ENCODE data around the gene BPI.

The BPI gene

DNA sequence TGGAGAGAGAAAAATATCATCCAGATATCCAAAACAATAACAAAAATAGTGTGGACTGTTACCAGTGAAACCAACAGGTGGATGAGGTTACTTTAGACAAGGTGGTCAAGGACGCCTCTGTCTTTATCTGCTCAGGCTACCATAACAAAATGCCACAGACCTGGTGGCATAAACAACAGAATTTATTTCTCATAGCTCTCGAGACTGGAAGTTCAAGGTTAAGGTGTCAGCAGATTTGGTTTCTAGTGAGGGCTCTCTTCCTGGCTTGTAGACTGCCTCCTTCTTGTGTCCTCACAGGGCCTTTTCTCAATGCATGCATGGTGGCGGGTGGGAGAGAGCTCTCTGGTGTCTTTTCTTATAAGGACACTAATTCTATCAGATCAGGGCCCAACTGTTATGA lies 21.2 kb downstream of the BPI start:
- Histone ChIP-seq H3K27ac (replicated peaks) (no peak overlapping the region), H3K27me3 (ENCODE audit: insufficient read depth, poor library complexity, severe bottlenecking) (no peaks in the 10 kb centered on the region), H3K4me3 (replicated peaks; ENCODE audit: insufficient read depth, low read length) (no peak overlapping the region)
- no peak for DNase-seq (ENCODE audit: low read depth in 1 of 2, low spot score in 1 of 2)
- TF ChIP-seq GABPA (IDR thresholded peaks at IDR 0.05; ENCODE audit: low read depth): no peak
- TF ChIP-seq, protein P1, sequence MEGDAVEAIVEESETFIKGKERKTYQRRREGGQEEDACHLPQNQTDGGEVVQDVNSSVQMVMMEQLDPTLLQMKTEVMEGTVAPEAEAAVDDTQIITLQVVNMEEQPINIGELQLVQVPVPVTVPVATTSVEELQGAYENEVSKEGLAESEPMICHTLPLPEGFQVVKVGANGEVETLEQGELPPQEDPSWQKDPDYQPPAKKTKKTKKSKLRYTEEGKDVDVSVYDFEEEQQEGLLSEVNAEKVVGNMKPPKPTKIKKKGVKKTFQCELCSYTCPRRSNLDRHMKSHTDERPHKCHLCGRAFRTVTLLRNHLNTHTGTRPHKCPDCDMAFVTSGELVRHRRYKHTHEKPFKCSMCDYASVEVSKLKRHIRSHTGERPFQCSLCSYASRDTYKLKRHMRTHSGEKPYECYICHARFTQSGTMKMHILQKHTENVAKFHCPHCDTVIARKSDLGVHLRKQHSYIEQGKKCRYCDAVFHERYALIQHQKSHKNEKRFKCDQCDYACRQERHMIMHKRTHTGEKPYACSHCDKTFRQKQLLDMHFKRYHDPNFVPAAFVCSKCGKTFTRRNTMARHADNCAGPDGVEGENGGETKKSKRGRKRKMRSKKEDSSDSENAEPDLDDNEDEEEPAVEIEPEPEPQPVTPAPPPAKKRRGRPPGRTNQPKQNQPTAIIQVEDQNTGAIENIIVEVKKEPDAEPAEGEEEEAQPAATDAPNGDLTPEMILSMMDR (IDR thresholded peaks at IDR 0.05; ENCODE audit: insufficient read depth, low read length): no peak
- TF ChIP-seq, protein P2, sequence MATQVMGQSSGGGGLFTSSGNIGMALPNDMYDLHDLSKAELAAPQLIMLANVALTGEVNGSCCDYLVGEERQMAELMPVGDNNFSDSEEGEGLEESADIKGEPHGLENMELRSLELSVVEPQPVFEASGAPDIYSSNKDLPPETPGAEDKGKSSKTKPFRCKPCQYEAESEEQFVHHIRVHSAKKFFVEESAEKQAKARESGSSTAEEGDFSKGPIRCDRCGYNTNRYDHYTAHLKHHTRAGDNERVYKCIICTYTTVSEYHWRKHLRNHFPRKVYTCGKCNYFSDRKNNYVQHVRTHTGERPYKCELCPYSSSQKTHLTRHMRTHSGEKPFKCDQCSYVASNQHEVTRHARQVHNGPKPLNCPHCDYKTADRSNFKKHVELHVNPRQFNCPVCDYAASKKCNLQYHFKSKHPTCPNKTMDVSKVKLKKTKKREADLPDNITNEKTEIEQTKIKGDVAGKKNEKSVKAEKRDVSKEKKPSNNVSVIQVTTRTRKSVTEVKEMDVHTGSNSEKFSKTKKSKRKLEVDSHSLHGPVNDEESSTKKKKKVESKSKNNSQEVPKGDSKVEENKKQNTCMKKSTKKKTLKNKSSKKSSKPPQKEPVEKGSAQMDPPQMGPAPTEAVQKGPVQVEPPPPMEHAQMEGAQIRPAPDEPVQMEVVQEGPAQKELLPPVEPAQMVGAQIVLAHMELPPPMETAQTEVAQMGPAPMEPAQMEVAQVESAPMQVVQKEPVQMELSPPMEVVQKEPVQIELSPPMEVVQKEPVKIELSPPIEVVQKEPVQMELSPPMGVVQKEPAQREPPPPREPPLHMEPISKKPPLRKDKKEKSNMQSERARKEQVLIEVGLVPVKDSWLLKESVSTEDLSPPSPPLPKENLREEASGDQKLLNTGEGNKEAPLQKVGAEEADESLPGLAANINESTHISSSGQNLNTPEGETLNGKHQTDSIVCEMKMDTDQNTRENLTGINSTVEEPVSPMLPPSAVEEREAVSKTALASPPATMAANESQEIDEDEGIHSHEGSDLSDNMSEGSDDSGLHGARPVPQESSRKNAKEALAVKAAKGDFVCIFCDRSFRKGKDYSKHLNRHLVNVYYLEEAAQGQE (IDR thresholded peaks at IDR 0.05; ENCODE audit: insufficient replicate concordance, low read depth): no peak
- no peak for TF ChIP-seq SPI1 (IDR thresholded peaks at IDR 0.05; ENCODE audit: borderline replicate concordance, low read depth)

DNA sequence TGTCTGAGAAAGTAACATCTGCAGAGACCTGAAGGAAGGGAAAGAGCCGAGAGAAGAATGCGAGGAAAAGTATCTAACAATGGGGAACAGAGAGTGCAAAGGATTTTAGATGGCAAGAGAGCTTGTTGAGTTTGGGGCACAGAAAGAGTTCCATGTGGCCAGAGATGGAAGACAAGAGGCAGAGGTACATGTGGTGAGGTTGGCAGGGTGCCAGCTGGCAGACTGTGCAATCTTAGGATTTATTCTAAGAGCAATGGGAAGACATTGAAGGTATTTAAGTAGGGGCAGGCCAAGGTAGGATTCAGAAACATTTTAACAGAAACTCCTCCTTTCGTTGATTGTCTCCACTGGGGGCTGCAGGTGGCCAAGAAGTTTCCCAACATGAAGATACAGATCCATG lies 21.9 kb downstream of the BPI start:
- Histone ChIP-seq H3K27me3 (ENCODE audit: insufficient read depth, poor library complexity, severe bottlenecking) (no peaks in the 10 kb centered on the region), H3K4me3 (replicated peaks; ENCODE audit: insufficient read depth, low read length) (no peak overlapping the region), H3K27ac (replicated peaks) (no peak overlapping the region)
- DNase-seq (ENCODE audit: low read depth in 1 of 2, low spot score in 1 of 2): no peak
- TF ChIP-seq GABPA (IDR thresholded peaks at IDR 0.05; ENCODE audit: low read depth) (no peak), POLR2AphosphoS5 (IDR thresholded peaks at IDR 0.05; ENCODE audit: low read depth) (no peak), SPI1 (IDR thresholded peaks at IDR 0.05; ENCODE audit: borderline replicate concordance, low read depth) (no peak)
- TF ChIP-seq, protein P1 (IDR thresholded peaks at IDR 0.05; ENCODE audit: insufficient read depth, low read length): no peak
- TF ChIP-seq, protein P2 (IDR thresholded peaks at IDR 0.05; ENCODE audit: insufficient replicate concordance, low read depth): no peak

DNA sequence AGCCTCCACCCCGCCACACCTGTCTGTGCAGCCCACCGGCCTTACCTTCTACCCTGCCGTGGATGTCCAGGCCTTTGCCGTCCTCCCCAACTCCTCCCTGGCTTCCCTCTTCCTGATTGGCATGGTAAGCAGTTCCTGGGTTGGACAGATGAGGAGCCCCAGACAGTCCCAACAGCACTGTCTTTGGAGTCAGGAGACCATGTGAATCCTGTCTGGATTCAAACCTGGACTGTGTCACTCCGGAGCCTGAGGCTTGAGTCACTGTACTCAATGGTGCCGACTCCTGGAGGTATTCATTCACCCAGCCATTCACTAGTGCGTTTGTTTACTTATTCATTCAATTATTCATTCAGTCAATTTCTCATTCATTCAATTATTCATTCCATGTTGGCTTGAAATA lies 22.4 kb downstream of the BPI start:
- TF ChIP-seq, protein P2 (IDR thresholded peaks at IDR 0.05; ENCODE audit: insufficient replicate concordance, low read depth): no peak
- TF ChIP-seq GABPA (IDR thresholded peaks at IDR 0.05; ENCODE audit: low read depth): no peak
- TF ChIP-seq, protein P1 (IDR thresholded peaks at IDR 0.05; ENCODE audit: insufficient read depth, low read length): no peak
- no peak for TF ChIP-seq SPI1 (IDR thresholded peaks at IDR 0.05; ENCODE audit: borderline replicate concordance, low read depth)
- TF ChIP-seq POLR2AphosphoS5 (IDR thresholded peaks at IDR 0.05; ENCODE audit: low read depth): no peak
- Histone ChIP-seq H3K27ac (replicated peaks) (no peak overlapping the region), H3K27me3 (ENCODE audit: insufficient read depth, poor library complexity, severe bottlenecking) (no peaks in the 10 kb centered on the region), H3K4me3 (replicated peaks; ENCODE audit: insufficient read depth, low read length) (no peak overlapping the region)
- DNase-seq (ENCODE audit: low read depth in 1 of 2, low spot score in 1 of 2): no peak

Measured in HL-60 (cell line).